DMS 273 (cell line): ENCODE data around the gene SIVA1.

ENCODE experiments used
- DNase-seq: peaks from one replicate; lab custom pipeline; 2025; ENCODE audit not compliant: unreplicated experiment; lab: John Stamatoyannopoulos, UW

The SIVA1 gene

GRCh38 chr14:104783484-104784217 is 30.7 kb downstream of the SIVA1 start:
- no peak for DNase-seq

- no peak for DNase-seq
Observed at GRCh38 chr14:104784218-104784568, 31.2 kb downstream of the SIVA1 start.

- peak; percentile 72 for DNase-seq
Observed at GRCh38 chr14:104784846-104785707, 32.1 kb downstream of the SIVA1 start.

GRCh38 chr14:104785708-104786080 is 32.7 kb downstream of the SIVA1 start:
- DNase-seq = no peak

GRCh38 chr14:104786091-104786586 is 33.2 kb downstream of the SIVA1 start:
- DNase-seq = no peak

DNA sequence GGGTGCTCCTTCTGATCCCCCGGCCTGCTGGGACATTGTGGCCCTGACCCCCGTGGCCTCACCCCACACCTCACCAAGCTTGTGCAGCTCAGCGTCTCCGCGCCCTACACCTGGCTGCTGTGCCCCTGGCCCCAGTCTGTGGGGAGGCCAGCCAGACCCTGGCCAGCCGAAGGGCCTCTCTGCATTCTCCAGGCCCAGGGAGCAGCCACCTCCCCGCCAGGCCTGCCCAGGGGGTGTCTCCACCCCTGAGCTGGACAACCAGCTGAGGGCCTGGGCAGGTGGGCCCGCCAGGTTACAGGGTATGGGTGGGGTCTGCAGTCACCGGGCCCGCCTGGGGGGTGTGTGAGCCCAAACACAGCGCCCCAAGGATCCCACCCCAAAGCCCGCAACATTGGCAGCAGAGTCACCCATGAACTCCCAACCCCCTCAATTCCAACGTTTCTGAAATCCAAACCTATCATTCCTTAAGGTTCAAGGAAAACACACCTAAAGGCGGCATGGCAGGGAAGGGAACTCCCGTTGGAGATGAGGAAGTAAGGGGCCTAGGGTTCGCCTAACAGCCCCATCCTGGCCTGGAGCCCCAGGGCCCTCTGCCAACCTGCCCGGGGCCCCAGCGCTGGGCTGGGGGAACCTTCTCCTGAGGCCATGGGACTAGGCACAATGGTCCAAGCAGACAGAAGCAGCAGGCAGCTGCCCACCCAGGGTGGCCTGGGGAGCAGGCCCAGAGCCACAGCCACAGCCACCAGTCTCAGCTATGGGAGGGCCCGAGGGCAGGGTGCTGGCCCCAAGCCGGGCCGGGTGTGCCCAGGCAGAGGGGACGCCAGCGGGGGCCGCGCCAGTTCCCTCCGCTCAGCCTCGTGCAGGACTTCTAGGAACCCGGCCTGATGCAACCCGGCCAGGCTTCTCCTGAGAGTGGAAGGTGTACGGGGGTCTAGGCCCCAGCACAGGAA is 34.1 kb downstream of the SIVA1 start:
- no peak for DNase-seq

- DNase-seq = no peak
Observed at GRCh38 chr14:104787736-104788135, 34.8 kb downstream of the SIVA1 start.

GRCh38 chr14:104788161-104788818 is 35.3 kb downstream of the SIVA1 start:
- DNase-seq = peak; percentile 96

DNA sequence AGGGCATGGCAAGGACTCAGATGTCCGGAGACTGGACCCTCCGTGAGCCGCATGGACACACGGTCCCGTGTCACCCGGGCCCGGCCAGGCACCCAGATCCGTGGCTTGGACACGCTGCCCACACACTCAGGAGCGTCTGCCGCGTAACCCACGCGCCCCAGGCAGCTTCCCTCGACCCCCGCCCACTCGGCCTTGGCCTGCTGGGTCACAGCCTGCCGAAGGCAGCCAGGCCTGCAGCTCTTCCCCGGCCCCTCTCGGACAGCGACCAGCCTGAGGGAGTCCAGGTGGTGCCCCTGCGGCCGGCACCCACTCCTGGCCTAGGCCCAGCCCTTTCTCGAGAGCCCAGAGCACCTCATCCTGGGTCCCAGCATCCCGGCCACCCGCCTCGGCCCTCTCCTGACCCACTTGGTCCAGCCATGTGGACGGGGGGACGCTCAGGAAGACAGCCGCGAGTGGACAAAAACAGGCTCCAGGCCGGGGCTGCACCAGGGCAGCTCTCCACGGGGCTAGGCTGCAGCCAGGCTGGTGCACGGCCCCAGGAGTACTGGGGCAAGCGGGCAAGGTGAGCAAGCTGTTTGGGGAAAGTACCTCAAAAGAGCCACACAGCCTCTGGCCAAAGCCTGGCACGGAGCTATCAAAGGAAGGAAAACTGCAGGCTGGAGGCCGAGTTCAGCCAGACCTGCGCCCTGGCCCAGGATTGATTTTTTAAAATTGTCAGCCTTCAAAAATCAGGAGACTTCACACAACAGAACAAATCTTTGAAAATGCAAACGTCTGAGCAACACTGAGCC is 36.1 kb downstream of the SIVA1 start:
- DNase-seq = no peak

DNA sequence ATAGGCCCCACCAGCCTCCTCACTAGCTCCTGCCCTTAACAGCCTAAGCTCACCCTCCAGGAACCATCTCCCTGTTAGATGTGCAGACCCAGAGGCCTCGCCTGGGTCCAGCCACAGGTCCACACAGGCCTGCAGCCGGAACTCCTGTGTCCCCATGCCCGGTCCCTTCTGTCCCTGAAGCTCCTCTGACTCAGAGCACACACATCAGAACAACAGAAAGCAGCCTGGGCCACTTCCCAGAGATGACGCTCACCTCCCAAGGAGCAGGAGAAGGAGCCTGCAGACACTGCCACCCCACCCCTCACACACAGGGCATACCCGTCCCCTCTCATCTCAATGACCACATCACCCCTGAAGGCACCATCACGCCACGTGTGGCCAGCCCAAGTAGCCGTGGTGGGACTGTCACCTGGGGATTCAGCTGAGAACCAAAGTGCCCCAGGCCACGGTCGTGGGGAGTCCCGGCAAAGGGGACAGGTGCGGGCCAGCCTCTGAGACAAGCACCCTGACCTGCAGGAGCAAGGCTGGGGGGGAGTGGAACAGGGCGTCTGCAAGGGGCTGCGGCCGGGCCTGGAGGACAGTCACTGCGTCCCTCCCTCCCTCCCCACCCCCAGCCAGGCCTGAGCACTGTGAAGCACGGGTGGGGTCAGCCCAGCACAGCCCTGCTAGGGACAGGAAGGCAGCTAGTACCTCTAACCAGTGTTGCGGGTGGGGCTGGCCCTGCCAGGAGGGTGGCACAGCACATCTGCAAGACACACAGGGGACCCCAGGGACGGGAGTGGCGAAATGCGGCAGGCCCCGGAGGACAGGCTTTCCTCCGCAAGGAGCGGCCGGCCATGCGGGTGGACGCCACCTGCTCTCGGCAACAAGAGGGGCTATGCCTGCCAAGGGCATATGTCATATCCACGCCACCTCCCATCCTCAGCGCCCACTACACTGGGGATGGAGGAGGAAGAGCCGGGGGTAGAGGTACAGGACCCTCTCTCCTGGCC is 37.1 kb downstream of the SIVA1 start:
- DNase-seq = no peak

GRCh38 chr14:104791425-104791824 is 38.5 kb downstream of the SIVA1 start:
- DNase-seq = no peak

GRCh38 chr14:104792101-104792884 is 39.3 kb downstream of the SIVA1 start:
- peak; percentile 47 for DNase-seq

DNA sequence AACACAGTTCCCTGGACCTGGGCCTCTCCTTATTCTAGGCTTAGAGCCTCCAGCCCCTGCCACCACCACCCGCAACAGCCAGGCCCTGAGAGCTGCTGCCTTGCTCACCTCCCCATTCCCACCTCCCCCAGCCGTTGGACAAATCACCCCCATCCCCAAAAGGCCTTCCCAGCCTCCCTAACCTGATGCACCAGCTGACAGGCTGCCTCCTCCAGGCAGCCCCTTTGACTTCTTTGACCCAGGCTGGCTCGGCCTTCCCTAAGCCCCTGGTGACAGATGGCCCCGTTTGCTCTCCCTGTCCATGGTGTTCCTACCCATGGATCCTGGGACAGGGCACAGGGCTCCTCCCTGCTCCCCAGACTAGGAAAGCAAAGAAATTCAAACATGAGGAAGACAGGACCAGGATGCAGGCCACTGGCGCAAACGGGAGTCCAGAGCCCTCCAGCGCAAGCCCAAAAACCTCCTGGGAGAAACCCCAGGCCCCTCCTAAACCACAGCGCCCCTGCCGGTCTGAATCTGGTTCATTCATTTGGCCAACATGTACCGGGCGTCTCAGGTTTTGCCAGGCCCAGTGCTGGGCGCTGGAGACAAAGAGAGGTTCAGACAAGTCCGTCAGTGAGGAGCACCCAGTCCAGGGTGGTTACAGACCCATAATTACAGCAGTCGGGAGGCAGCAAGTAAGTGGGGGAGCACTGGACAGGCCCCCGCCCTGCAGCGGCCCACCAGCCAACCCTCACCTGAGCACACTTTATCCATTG is 40.2 kb downstream of the SIVA1 start:
- DNase-seq = no peak

DNA sequence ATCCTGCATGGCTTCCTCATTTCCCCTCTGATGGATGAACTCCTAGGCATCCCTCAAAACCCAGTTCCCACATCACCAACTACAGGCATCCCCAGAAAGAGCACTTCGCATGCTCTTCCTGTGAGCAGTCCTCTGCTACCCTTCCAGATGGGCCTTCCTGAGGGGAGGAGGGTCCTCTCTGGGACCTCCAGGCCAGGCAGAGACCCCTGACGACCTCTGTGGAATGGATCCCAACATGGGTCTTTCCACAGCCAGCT is 40.7 kb downstream of the SIVA1 start:
- DNase-seq = no peak

GRCh38 chr14:104794099-104794498 is 41.2 kb downstream of the SIVA1 start:
- DNase-seq = peak; percentile 73

DNA sequence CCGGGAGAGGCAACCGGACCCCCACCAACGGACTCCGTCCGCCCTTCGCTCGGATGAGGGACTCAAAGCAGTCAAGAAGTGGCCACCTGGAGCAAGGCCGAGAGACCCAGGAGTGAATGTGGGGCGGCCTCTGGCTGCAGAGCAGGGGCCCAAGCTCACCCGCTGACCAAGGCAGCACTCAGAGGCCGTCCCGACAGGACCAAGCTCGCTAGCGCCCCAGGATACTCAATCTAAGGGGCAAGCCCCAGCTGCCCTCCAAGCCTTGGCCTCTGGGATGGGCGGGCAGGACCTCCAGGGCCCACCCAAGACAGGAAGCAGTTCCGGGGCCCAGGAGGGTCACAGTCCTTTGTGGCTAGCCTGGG is 41.7 kb downstream of the SIVA1 start:
- no peak for DNase-seq

DNA sequence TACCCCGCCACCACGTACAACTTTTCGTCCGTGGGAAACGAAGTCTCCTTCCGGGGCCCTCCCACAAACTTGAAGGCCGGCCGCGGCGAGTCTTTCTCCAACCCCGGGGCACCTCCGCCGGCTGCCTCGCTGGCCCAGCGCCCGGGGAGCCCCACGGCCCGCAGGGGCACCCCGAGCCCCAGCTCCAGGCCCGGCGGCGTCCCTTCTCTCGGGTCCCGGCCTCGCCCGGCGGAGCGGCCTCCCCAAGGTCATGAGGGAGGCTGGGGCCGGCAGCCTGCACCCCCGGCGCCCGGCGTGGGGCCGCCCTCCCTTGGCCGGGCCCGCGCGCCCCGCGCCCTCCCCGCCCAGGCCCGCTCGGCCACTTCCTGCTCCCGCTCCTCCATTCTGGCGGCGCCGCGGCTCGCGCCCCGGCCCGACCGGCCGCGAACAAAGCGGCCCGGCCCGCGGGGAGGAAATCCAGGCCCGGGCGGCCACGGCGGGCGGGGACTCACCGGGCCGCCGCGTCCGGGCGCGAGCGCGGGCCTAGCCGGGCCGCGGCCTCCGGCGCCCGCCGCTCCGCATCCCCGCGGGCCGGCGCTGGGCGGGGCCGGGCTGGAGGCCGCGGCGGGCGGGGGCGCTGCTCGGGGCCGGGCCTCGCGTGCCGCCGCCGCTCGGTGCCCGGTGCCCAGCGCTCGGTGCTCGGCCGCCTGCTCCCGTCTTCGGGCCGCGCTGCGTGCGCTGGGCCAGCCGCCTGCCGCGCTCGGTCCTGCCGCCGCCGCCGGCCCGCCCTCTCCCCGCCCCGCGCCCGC is 42.2 kb downstream of the SIVA1 start, which contains the start of gene AKT1:
Gene AKT1 (minus strand): TSS at position 756 of the 788 bp plus-strand sequence. CDS start 3,105 bp downstream, outside the sequence.
- peak; percentile 65 for DNase-seq
